ENCODE measurements around the gene PRRG2. TPM values are rescaled to one million over a fixed set of nuclear protein-coding genes. Genes with fewer than 3 reads are reported as not detected.

Gene PRRG2
- total and polyA plus RNA-seq, 2 of the 13 experiments (the other 11 are each of a cell fraction or from before 2014, with no cell fraction given), result 0.66 to 0.82 TPM

GRCh38 chr19:49590071-49590970, 9.2 kb downstream of the PRRG2 start (continued):
- no peak for TF ChIP-seq HCFC1 (IDR thresholded peaks at IDR 0.05; ENCODE audit: low read depth, low read length)
- TF ChIP-seq ZBTB49 (CRISPR knock-in tag; IDR thresholded peaks at IDR 0.05; ENCODE audit: borderline replicate concordance), result peak; percentile 29; the same call in 1 of the 2 replicates
- peak; percentile 68; the same call in 1 of the 2 replicates for TF ChIP-seq KLF15 (CRISPR knock-in tag; IDR thresholded peaks at IDR 0.05; ENCODE audit: borderline replicate concordance)
- TF ChIP-seq NFRKB (IDR thresholded peaks at IDR 0.05), result no peak
- no peak for TF ChIP-seq TFAP4 (IDR thresholded peaks at IDR 0.05; ENCODE audit: borderline replicate concordance, low read depth)
- no peak for TF ChIP-seq MYNN (CRISPR knock-in tag; IDR thresholded peaks at IDR 0.05; ENCODE audit: low read depth)
- TF ChIP-seq ZNF710 (CRISPR knock-in tag; IDR thresholded peaks at IDR 0.05; ENCODE audit: borderline replicate concordance), result 0 out of 2 replicates have a peak, but pooled peaks have one; percentile 43
- no peak for TF ChIP-seq ETS1 (CRISPR knock-in tag; IDR thresholded peaks at IDR 0.05)
- TF ChIP-seq HES4 (CRISPR knock-in tag; IDR thresholded peaks at IDR 0.05; ENCODE audit: borderline replicate concordance), result peak; percentile 84; the same call in 1 of the 2 replicates
- no peak for TF ChIP-seq BRCA1 (CRISPR knock-in tag; IDR thresholded peaks at IDR 0.05)
- TF ChIP-seq ZNF775 (CRISPR knock-in tag; IDR thresholded peaks at IDR 0.05; ENCODE audit: borderline replicate concordance), result no peak
- TF ChIP-seq ZNF557 (CRISPR knock-in tag; IDR thresholded peaks at IDR 0.05), result no peak
- TF ChIP-seq KAT2B (IDR thresholded peaks at IDR 0.05; ENCODE audit: borderline replicate concordance, low read depth, low read length), result no peak
- peak; percentile 68 for TF ChIP-seq YEATS4 (CRISPR knock-in tag; IDR thresholded peaks at IDR 0.05; ENCODE audit: borderline replicate concordance)
- peak; percentile 16; the same call in 1 of the 2 replicates for TF ChIP-seq ZNF740 (CRISPR knock-in tag; IDR thresholded peaks at IDR 0.05)
- TF ChIP-seq ZNF510 (CRISPR knock-in tag; IDR thresholded peaks at IDR 0.05; ENCODE audit: low read depth), result no peak
- TF ChIP-seq KLF16 (CRISPR knock-in tag; IDR thresholded peaks at IDR 0.05), result peak; percentile 64 to 69; a peak in 1 of 4 replicates
- TF ChIP-seq SRSF9 (IDR thresholded peaks at IDR 0.05; ENCODE audit: borderline replicate concordance, insufficient read depth, low read depth, low read length, poor library complexity, severe bottlenecking), result no peak
- no peak for TF ChIP-seq ZNF607 (CRISPR knock-in tag; IDR thresholded peaks at IDR 0.05; ENCODE audit: borderline replicate concordance)
- no peak for TF ChIP-seq ZNF121 (CRISPR knock-in tag; IDR thresholded peaks at IDR 0.05)

Data from HepG2 (cell line).